ENCODE data around the gene TENM4.

The TENM4 gene

GRCh38 chr11:78795621-78796261 lies 645.1 kb downstream of the TENM4 start:
- DNase-seq (ENCODE audit: low read depth, low spot score): peak; percentile 91

GRCh38 chr11:78791964-78792363 lies 648.9 kb downstream of the TENM4 start:
- DNase-seq (ENCODE audit: low read depth, low spot score): no peak

- peak; percentile 30 for DNase-seq (ENCODE audit: low read depth, low spot score)
These were observed 649.6 kb downstream of the TENM4 start for GRCh38 chr11:78791254-78791653.

GRCh38 chr11:78790784-78791183 lies 650.0 kb downstream of the TENM4 start:
- no peak for DNase-seq (ENCODE audit: low read depth, low spot score)

GRCh38 chr11:78789375-78789774 lies 651.5 kb downstream of the TENM4 start:
- no peak for DNase-seq (ENCODE audit: low read depth, low spot score)

GRCh38 chr11:78788533-78788932 lies 652.3 kb downstream of the TENM4 start:
- no peak for DNase-seq (ENCODE audit: low read depth, low spot score)

- DNase-seq (ENCODE audit: low read depth, low spot score): no peak
These were observed 653.1 kb downstream of the TENM4 start for GRCh38 chr11:78787696-78788095.

- DNase-seq (ENCODE audit: low read depth, low spot score): no peak
These were observed 654.1 kb downstream of the TENM4 start for GRCh38 chr11:78786746-78787145.

- no peak for DNase-seq (ENCODE audit: low read depth, low spot score)
These were observed 654.7 kb downstream of the TENM4 start for GRCh38 chr11:78786086-78786485.

GRCh38 chr11:78784321-78785061 lies 656.3 kb downstream of the TENM4 start:
- DNase-seq (ENCODE audit: low read depth, low spot score): peak; percentile 64

- no peak for DNase-seq (ENCODE audit: low read depth, low spot score)
These were observed 657.0 kb downstream of the TENM4 start for GRCh38 chr11:78783846-78784245.

- no peak for DNase-seq (ENCODE audit: low read depth, low spot score)
These were observed 657.5 kb downstream of the TENM4 start for GRCh38 chr11:78783301-78783700.

GRCh38 chr11:78782725-78783124 lies 658.1 kb downstream of the TENM4 start:
- DNase-seq (ENCODE audit: low read depth, low spot score): no peak

- DNase-seq (ENCODE audit: low read depth, low spot score): no peak
These were observed 659.9 kb downstream of the TENM4 start for GRCh38 chr11:78780889-78781288.

GRCh38 chr11:78773492-78773891 lies 667.3 kb downstream of the TENM4 start:
- no peak for DNase-seq (ENCODE audit: low read depth, low spot score)

GRCh38 chr11:78773077-78773476 lies 667.8 kb downstream of the TENM4 start:
- no peak for DNase-seq (ENCODE audit: low read depth, low spot score)

- no peak for DNase-seq (ENCODE audit: low read depth, low spot score)
These were observed 668.6 kb downstream of the TENM4 start for GRCh38 chr11:78772186-78772585.

- DNase-seq (ENCODE audit: low read depth, low spot score): no peak
These were observed 669.9 kb downstream of the TENM4 start for GRCh38 chr11:78770931-78771330.

GRCh38 chr11:78768971-78769370 lies 671.9 kb downstream of the TENM4 start:
- no peak for DNase-seq (ENCODE audit: low read depth, low spot score)

GRCh38 chr11:78768345-78768744 lies 672.5 kb downstream of the TENM4 start:
- no peak for DNase-seq (ENCODE audit: low read depth, low spot score)

GRCh38 chr11:78767027-78767932 lies 673.5 kb downstream of the TENM4 start:
- DNase-seq (ENCODE audit: low read depth, low spot score): no peak

GRCh38 chr11:78764946-78765345 lies 675.9 kb downstream of the TENM4 start:
- no peak for DNase-seq (ENCODE audit: low read depth, low spot score)

Measured in astrocyte of the hippocampus (primary cell).